ENCODE measurements around the gene RNF43. TPM values are rescaled to one million over a fixed set of nuclear protein-coding genes. Genes with fewer than 3 reads are reported as not detected.
A peak's percentile ranks its signal among the peaks of the same experiment; 100 is the strongest.

Gene RNF43
- total and polyA plus RNA-seq, 2 of the 13 experiments (the other 11 are each of a cell fraction or from before 2014, with no cell fraction given), result 31.0 to 53.4 TPM

DNA sequence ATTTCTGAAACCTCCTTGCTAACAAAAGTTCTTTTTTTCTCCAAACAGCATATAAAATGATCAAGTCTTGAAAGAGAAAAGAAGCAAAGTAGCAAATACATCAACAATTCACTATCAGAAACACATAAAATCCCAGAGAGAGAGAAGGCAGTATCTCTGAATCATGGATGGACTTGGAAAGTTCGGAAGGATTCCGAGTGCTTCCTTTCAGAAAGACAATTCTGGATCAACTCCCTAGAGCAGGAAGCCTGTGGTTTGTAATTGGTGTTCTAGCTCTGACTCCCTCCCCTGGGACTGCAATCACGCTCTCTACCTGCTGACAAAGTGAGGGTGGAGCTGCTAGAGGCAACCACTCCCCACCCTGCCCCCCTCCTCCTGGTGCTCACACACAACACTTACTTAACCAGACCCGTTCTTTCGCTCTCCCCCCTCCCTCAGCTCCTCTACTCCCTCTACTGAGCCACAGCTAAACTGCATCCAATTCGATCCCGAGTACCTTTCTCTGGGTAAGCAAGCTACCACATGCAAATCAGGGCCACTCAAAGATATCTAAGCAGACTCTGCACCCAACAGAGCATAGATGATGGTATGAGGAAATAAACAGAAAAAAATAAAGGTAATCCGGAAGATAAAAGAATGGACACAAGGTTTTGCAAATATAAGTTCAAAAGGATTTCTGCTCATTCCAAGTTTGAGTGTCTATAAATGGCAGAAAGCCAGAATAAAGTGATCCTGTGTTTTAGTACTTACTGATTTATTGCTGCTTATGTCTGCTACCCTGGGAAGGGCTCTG, at the start of gene RNF43 (continued):
- TF ChIP-seq SRY (CRISPR knock-in tag; IDR thresholded peaks at IDR 0.05) (0 out of 2 replicates have a peak, but pooled peaks have one; percentile 58), ZNF563 (CRISPR knock-in tag; IDR thresholded peaks at IDR 0.05) (no peak), ZNF773 (CRISPR knock-in tag; IDR thresholded peaks at IDR 0.05; ENCODE audit: borderline replicate concordance) (0 out of 2 replicates have a peak, but pooled peaks have one; percentile 37), REPIN1 (CRISPR knock-in tag; IDR thresholded peaks at IDR 0.05; ENCODE audit: borderline replicate concordance, low read depth) (peak; percentile 98), KMT2B (CRISPR knock-in tag; IDR thresholded peaks at IDR 0.05) (peak; percentile 84), TBX2 (CRISPR knock-in tag; IDR thresholded peaks at IDR 0.05; ENCODE audit: borderline replicate concordance) (peak; percentile 93), ZFP1 (CRISPR knock-in tag; IDR thresholded peaks at IDR 0.05) (peak; percentile 84; the same call in 1 of the 2 replicates), ZNF564 (CRISPR knock-in tag; IDR thresholded peaks at IDR 0.05) (no peak), BRCA1 (CRISPR knock-in tag; IDR thresholded peaks at IDR 0.05) (0 out of 2 replicates have a peak, but pooled peaks have one; percentile 80), ZNF792 (CRISPR knock-in tag; IDR thresholded peaks at IDR 0.05) (peak; percentile 93), SCMH1 (CRISPR knock-in tag; IDR thresholded peaks at IDR 0.05; ENCODE audit: borderline replicate concordance) (no peak), NBN (conservative IDR thresholded peaks at IDR 0.05) (no peak), ZMYM2 (CRISPR knock-in tag; IDR thresholded peaks at IDR 0.05) (no peak), NFATC3 (CRISPR knock-in tag; IDR thresholded peaks at IDR 0.05) (no peak), NR2F6 (IDR thresholded peaks at IDR 0.05) (peak; percentile 39), NR2F6 (CRISPR knock-in tag; IDR thresholded peaks at IDR 0.05) (peak; percentile 84), SPEN (CRISPR knock-in tag; IDR thresholded peaks at IDR 0.05; ENCODE audit: low read depth) (peak; percentile 85)
- TF ChIP-seq, protein P1, sequence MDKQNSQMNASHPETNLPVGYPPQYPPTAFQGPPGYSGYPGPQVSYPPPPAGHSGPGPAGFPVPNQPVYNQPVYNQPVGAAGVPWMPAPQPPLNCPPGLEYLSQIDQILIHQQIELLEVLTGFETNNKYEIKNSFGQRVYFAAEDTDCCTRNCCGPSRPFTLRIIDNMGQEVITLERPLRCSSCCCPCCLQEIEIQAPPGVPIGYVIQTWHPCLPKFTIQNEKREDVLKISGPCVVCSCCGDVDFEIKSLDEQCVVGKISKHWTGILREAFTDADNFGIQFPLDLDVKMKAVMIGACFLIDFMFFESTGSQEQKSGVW (CRISPR knock-in tag; IDR thresholded peaks at IDR 0.05; ENCODE audit: borderline replicate concordance), result no peak; the same call in 1 of the 2 replicates
- TF ChIP-seq, protein P2, sequence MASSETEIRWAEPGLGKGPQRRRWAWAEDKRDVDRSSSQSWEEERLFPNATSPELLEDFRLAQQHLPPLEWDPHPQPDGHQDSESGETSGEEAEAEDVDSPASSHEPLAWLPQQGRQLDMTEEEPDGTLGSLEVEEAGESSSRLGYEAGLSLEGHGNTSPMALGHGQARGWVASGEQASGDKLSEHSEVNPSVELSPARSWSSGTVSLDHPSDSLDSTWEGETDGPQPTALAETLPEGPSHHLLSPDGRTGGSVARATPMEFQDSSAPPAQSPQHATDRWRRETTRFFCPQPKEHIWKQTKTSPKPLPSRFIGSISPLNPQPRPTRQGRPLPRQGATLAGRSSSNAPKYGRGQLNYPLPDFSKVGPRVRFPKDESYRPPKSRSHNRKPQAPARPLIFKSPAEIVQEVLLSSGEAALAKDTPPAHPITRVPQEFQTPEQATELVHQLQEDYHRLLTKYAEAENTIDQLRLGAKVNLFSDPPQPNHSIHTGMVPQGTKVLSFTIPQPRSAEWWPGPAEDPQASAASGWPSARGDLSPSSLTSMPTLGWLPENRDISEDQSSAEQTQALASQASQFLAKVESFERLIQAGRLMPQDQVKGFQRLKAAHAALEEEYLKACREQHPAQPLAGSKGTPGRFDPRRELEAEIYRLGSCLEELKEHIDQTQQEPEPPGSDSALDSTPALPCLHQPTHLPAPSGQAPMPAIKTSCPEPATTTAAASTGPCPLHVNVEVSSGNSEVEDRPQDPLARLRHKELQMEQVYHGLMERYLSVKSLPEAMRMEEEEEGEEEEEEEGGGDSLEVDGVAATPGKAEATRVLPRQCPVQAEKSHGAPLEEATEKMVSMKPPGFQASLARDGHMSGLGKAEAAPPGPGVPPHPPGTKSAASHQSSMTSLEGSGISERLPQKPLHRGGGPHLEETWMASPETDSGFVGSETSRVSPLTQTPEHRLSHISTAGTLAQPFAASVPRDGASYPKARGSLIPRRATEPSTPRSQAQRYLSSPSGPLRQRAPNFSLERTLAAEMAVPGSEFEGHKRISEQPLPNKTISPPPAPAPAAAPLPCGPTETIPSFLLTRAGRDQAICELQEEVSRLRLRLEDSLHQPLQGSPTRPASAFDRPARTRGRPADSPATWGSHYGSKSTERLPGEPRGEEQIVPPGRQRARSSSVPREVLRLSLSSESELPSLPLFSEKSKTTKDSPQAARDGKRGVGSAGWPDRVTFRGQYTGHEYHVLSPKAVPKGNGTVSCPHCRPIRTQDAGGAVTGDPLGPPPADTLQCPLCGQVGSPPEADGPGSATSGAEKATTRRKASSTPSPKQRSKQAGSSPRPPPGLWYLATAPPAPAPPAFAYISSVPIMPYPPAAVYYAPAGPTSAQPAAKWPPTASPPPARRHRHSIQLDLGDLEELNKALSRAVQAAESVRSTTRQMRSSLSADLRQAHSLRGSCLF (CRISPR knock-in tag; IDR thresholded peaks at IDR 0.05; ENCODE audit: borderline replicate concordance), result peak; percentile 34; the same call in 1 of the 2 replicates
- TF ChIP-seq, protein P3, sequence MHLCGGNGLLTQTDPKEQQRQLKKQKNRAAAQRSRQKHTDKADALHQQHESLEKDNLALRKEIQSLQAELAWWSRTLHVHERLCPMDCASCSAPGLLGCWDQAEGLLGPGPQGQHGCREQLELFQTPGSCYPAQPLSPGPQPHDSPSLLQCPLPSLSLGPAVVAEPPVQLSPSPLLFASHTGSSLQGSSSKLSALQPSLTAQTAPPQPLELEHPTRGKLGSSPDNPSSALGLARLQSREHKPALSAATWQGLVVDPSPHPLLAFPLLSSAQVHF (CRISPR knock-in tag; IDR thresholded peaks at IDR 0.05), result no peak
- TF ChIP-seq, protein P4, sequence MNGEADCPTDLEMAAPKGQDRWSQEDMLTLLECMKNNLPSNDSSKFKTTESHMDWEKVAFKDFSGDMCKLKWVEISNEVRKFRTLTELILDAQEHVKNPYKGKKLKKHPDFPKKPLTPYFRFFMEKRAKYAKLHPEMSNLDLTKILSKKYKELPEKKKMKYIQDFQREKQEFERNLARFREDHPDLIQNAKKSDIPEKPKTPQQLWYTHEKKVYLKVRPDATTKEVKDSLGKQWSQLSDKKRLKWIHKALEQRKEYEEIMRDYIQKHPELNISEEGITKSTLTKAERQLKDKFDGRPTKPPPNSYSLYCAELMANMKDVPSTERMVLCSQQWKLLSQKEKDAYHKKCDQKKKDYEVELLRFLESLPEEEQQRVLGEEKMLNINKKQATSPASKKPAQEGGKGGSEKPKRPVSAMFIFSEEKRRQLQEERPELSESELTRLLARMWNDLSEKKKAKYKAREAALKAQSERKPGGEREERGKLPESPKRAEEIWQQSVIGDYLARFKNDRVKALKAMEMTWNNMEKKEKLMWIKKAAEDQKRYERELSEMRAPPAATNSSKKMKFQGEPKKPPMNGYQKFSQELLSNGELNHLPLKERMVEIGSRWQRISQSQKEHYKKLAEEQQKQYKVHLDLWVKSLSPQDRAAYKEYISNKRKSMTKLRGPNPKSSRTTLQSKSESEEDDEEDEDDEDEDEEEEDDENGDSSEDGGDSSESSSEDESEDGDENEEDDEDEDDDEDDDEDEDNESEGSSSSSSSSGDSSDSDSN (CRISPR knock-in tag; IDR thresholded peaks at IDR 0.05), result peak; percentile 77
